ENCODE data around the gene PLPP7. TPM values are rescaled to one million over a fixed set of nuclear protein-coding genes. Genes with fewer than 3 reads are reported as not detected.

Gene PLPP7
- total and polyA plus RNA-seq, 5 donors = 96.3 to 160 (median 109) TPM

DNA sequence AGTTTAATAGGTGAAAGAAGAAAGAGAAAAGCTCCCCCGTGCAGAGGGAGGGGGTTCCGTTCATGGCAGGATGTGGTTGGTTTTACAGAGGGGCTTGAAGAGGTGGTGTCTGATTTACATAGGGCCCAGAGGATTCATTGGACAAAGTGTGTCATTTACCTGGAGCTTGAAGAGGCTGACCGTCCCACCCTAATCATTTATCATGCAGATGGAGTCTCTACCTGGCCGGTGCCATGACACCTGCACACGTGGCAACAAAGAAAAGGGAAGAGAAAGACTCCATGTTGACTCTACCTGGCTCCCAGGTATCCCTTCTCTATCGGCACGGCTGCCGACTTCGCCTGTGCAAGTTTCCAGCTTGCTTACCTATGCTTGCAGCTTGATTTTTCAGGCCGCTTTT is 69.0 kb downstream of the PLPP7 start:
- intact Hi-C loops (cut with DNase I) = loop anchor here in 1 of 4 donors (10.0 kb wide), 1 partner anchor 386 kb away; the partner anchor contains the start of gene RAPGEF1
- H3K9me3 ChIP-seq (ENCODE audit: control insufficient read depth, low read length) = no peaks in the 10 kb centered on the region
- DNase-seq = peak in 1 of 3 donors; percentile 35

More for the DNA sequence above, 69.0 kb downstream of the PLPP7 start:
- H3K27me3 ChIP-seq (ENCODE audit: control insufficient read depth, insufficient read depth) = no peaks in the 10 kb centered on the region
- no peak overlapping the region for H3K4me3 ChIP-seq (ENCODE audit: low read length)
- ATAC-seq = no peak
- H3K4me1 ChIP-seq (ENCODE audit: control insufficient read depth, insufficient read depth, low read length) = no peaks in the 10 kb centered on the region
- no peak overlapping the region for H3K27ac ChIP-seq (ENCODE audit: low read length)
- WGBS = 82% methylated on average over 10 of the region's 10 CpGs

Other genes starting within 250 kb of the PLPP7 start
- 10 to 100 TPM in 3 of 4 donors, 1 to 10 TPM in 1; 6.9 to 22.7 (median 16.5) TPM for gene AIF1L, start 193.2 kb upstream of the PLPP7 start, total RNA-seq
- gene AIF1L, start 193.2 kb upstream of the PLPP7 start, polyA plus RNA-seq = 15.7 TPM
- gene NUP214, start 164.1 kb upstream of the PLPP7 start, total RNA-seq = 10 to 100 TPM; 27.0 to 34.6 (median 29.6) TPM
- gene NUP214, start 164.1 kb upstream of the PLPP7 start, polyA plus RNA-seq = 12.0 TPM
- 10 to 100 TPM; 37.9 to 63.8 (median 53.9) TPM for gene FAM78A, start 13.2 kb upstream of the PLPP7 start, total RNA-seq
- 50.7 TPM for gene FAM78A, start 13.2 kb upstream of the PLPP7 start, polyA plus RNA-seq
- 100 to 1,000 TPM; 137 to 175 (median 149) TPM for gene PRRC2B, start 104.4 kb downstream of the PLPP7 start, total RNA-seq
- gene PRRC2B, start 104.4 kb downstream of the PLPP7 start, polyA plus RNA-seq = 78.1 TPM
- 10 to 100 TPM; 17.3 to 21.9 (median 20.4) TPM for gene POMT1, start 213.2 kb downstream of the PLPP7 start, total RNA-seq
- gene POMT1, start 213.2 kb downstream of the PLPP7 start, polyA plus RNA-seq = 18.4 TPM
- gene UCK1, start 241.5 kb downstream of the PLPP7 start, total RNA-seq = 10 to 100 TPM; 26.1 to 32.0 (median 27.9) TPM
- 31.5 TPM for gene UCK1, start 241.5 kb downstream of the PLPP7 start, polyA plus RNA-seq